Large intestine (tissue), 3 donors: ENCODE results near the gene DDX60. TPM values are rescaled to one million over a fixed set of nuclear protein-coding genes. Genes with fewer than 3 reads are reported as not detected.
A peak's percentile ranks its signal among the peaks of the same experiment; 100 is the strongest.
"Not testable (repeated sequence)": the region's sequence is repeated elsewhere in the genome, so short reads cannot be mapped to it uniquely, and the experiment has no call there.

Source experiments
- DNase-seq, 2 donors: peaks; one replicate each; pipeline versions ENCODE4 v3.0.0 to v3.0.0-alpha.2; 2013
- H3K27ac ChIP-seq: one replicate; pipeline ENCODE4 v1.5.1; 2013; ENCODE audit warnings: low read length
- H3K27me3 ChIP-seq: 2 replicates; pipeline ENCODE4 v1.6.1; 2013; ENCODE audit warnings: low read length; ENCODE audit not compliant: control insufficient read depth, insufficient read depth
- H3K36me3 ChIP-seq: 2 replicates; pipeline ENCODE4 v1.6.1; 2013; ENCODE audit warnings: low read length; ENCODE audit not compliant: control insufficient read depth, insufficient read depth
- H3K4me1 ChIP-seq: one replicate; pipeline ENCODE4 v1.6.1; 2013; ENCODE audit warnings: low read length; ENCODE audit not compliant: control insufficient read depth, insufficient read depth
- H3K4me3 ChIP-seq: one replicate; pipeline ENCODE4 v1.5.1; 2013; ENCODE audit warnings: low read length
- H3K9me3 ChIP-seq: one replicate; pipeline ENCODE4 v1.6.1; 2013; ENCODE audit warnings: mild to moderate bottlenecking, low read depth, low read length, moderate library complexity; ENCODE audit not compliant: control insufficient read depth
- WGBS: methylation state at CpG from one replicate; pipeline ENCODE4 v1.1.5; 2013; ENCODE audit warnings: low lambda C conversion rate; ENCODE audit not compliant: insufficient coverage; 5-methylcytosine and 5-hydroxymethylcytosine counted together
- polyA plus RNA-seq: library from polyadenylated mRNA; unstranded; fragments of 120-200 nt; gene quantifications from one replicate; pipeline ENCODE4 v1.2.1, GENCODE V29; 2013

The DDX60 gene
- polyA plus RNA-seq, 1 donor, result 21.4 TPM

GRCh38 chr4:168293386-168293975 is 25.1 kb downstream of the DDX60 start:
- H3K4me3 ChIP-seq, result no peak overlapping the region
- H3K27ac ChIP-seq, result no peak overlapping the region
- no peak for DNase-seq
- no peaks in the 10 kb centered on the region for H3K9me3 ChIP-seq
- WGBS, result 82% methylated on average over 3 of the region's 3 CpGs
- H3K4me1 ChIP-seq, result no peaks in the 10 kb centered on the region
- H3K27me3 ChIP-seq, result no peaks in the 10 kb centered on the region
- H3K36me3 ChIP-seq, result peaks cover 19% of the 10 kb centered on the region

- Histone ChIP-seq H3K27me3 (no peaks in the 10 kb centered on the region), H3K36me3 (peaks cover 18% of the 10 kb centered on the region), H3K4me1 (no peaks in the 10 kb centered on the region), H3K27ac (no peak overlapping the region), H3K4me3 (no peak overlapping the region), H3K9me3 (no peaks in the 10 kb centered on the region)
- no peak for DNase-seq
- 100% methylated on average over 1 of the region's 1 CpG for WGBS
Measured at GRCh38 chr4:168291242-168291641, 27.3 kb downstream of the DDX60 start.

GRCh38 chr4:168285850-168286249 is 32.7 kb downstream of the DDX60 start:
- not testable (repeated sequence) for H3K4me3 ChIP-seq, H3K27ac ChIP-seq, H3K36me3 ChIP-seq, H3K4me1 ChIP-seq, DNase-seq, H3K9me3 ChIP-seq, H3K27me3 ChIP-seq
- no CpG with 5 or more reads among the region's 1 CpG for WGBS

- Histone ChIP-seq H3K9me3 (no peaks in the 10 kb centered on the region), H3K4me1 (no peaks in the 10 kb centered on the region), H3K36me3 (peaks cover 32% of the 10 kb centered on the region), H3K27me3 (no peaks in the 10 kb centered on the region), H3K4me3 (no peak overlapping the region), H3K27ac (no peak overlapping the region)
- DNase-seq, result no peak
- 87% methylated on average over 2 of the region's 2 CpGs for WGBS
Measured at GRCh38 chr4:168279556-168279955, 39.0 kb downstream of the DDX60 start.

GRCh38 chr4:168275836-168276235 is 42.7 kb downstream of the DDX60 start:
- Histone ChIP-seq H3K4me3 (no peak overlapping the region), H3K27me3 (no peaks in the 10 kb centered on the region), H3K9me3 (no peaks in the 10 kb centered on the region), H3K4me1 (no peaks in the 10 kb centered on the region), H3K27ac (no peak overlapping the region), H3K36me3 (peaks cover 42% of the 10 kb centered on the region)
- no peak for DNase-seq
- WGBS, result 100% methylated on average over 1 of the region's 2 CpGs

- Histone ChIP-seq H3K27me3 (no peaks in the 10 kb centered on the region), H3K9me3 (no peaks in the 10 kb centered on the region), H3K4me1 (no peaks in the 10 kb centered on the region), H3K36me3 (peaks cover 40% of the 10 kb centered on the region), H3K27ac (no peak overlapping the region), H3K4me3 (no peak overlapping the region)
- no peak for DNase-seq
- 71% methylated on average over 1 of the region's 1 CpG for WGBS
Measured at GRCh38 chr4:168274871-168275270, 43.7 kb downstream of the DDX60 start.

- H3K36me3 ChIP-seq, result peaks cover 35% of the 10 kb centered on the region
- no peaks in the 10 kb centered on the region for H3K27me3 ChIP-seq
- no peak for DNase-seq
- no peaks in the 10 kb centered on the region for H3K4me1 ChIP-seq
- no peaks in the 10 kb centered on the region for H3K9me3 ChIP-seq
- no peak overlapping the region for H3K27ac ChIP-seq
- WGBS, result no CpG with 5 or more reads among the region's 9 CpGs
- no peak overlapping the region for H3K4me3 ChIP-seq
Measured at GRCh38 chr4:168273838-168274237, 44.7 kb downstream of the DDX60 start.

- no peak for DNase-seq
- Histone ChIP-seq H3K27me3 (no peaks in the 10 kb centered on the region), H3K4me3 (no peak overlapping the region), H3K27ac (no peak overlapping the region), H3K9me3 (no peaks in the 10 kb centered on the region), H3K36me3 (peaks cover 33% of the 10 kb centered on the region), H3K4me1 (no peaks in the 10 kb centered on the region)
- WGBS, result no CpG with 5 or more reads among the region's 2 CpGs
Measured at GRCh38 chr4:168272488-168272887, 46.1 kb downstream of the DDX60 start.

GRCh38 chr4:168269896-168270295 is 48.7 kb downstream of the DDX60 start:
- no peaks in the 10 kb centered on the region for H3K27me3 ChIP-seq
- H3K36me3 ChIP-seq, result peaks cover 33% of the 10 kb centered on the region
- no peak overlapping the region for H3K4me3 ChIP-seq
- H3K9me3 ChIP-seq, result no peaks in the 10 kb centered on the region
- WGBS, result no CpG with 5 or more reads among the region's 2 CpGs
- H3K27ac ChIP-seq, result no peak overlapping the region
- peak in 1 of 2 donors; percentile 3 for DNase-seq
- no peaks in the 10 kb centered on the region for H3K4me1 ChIP-seq

GRCh38 chr4:168265327-168265726 is 53.2 kb downstream of the DDX60 start:
- H3K4me3 ChIP-seq, result no peak overlapping the region
- no peak overlapping the region for H3K27ac ChIP-seq
- H3K27me3 ChIP-seq, result no peaks in the 10 kb centered on the region
- no peaks in the 10 kb centered on the region for H3K4me1 ChIP-seq
- no CpG with 5 or more reads among the region's 1 CpG for WGBS
- no peak for DNase-seq
- H3K36me3 ChIP-seq, result peaks cover 23% of the 10 kb centered on the region
- H3K9me3 ChIP-seq, result no peaks in the 10 kb centered on the region

- DNase-seq, result no peak
- no CpG with 5 or more reads among the region's 3 CpGs for WGBS
- Histone ChIP-seq H3K4me1 (no peaks in the 10 kb centered on the region), H3K36me3 (peaks cover 24% of the 10 kb centered on the region), H3K9me3 (no peaks in the 10 kb centered on the region), H3K4me3 (no peak overlapping the region), H3K27me3 (no peaks in the 10 kb centered on the region), H3K27ac (no peak overlapping the region)
Measured at GRCh38 chr4:168264903-168265302, 53.6 kb downstream of the DDX60 start.
